A673 (cell line): ENCODE results near the gene CCL21. TPM values are rescaled to one million over a fixed set of nuclear protein-coding genes. Genes with fewer than 3 reads are reported as not detected.

Source experiments
- BruUV-seq: library from RNA; stranded (reverse); fragments of 400-500 nt; replicated peaks from 2 replicates; lab custom pipeline; 2021; lab: Mats Ljungman, UMichigan
- CTCF ChIA-PET: fragments of 300-600 bp; sonication (Branson Sonifier 250); formaldehyde crosslinking; loops from one replicate; lab custom pipeline; 2022; ENCODE audit warnings: antibody characterized with exemption; lab: Charles Lee
- POLR2A ChIA-PET: fragments of 300-600 bp; sonication (Branson Sonifier 250); formaldehyde crosslinking; loops from one replicate; lab custom pipeline; 2022; ENCODE audit warnings: antibody characterized with exemption; ENCODE audit not compliant: low non-redundant PET; lab: Charles Lee
- DNase-seq: peaks from one replicate; pipeline ENCODE4 v3.0.0-alpha.2; 2015; ENCODE audit warnings: low spot score
- H3K27ac ChIP-seq: fragments of 200-600 bp; sonication (generic); 2 replicates; pipeline ENCODE4 v1.5.1; 2016; ENCODE audit warnings: mixed run types, low read depth, mild to moderate bottlenecking, mixed read lengths, antibody characterized with exemption, low read length; ENCODE audit not compliant: poor library complexity, severe bottlenecking
- H3K27me3 ChIP-seq: fragments of 200-600 bp; sonication (generic); replicated peaks from 2 replicates; pipeline ENCODE4 v1.6.1; 2017; ENCODE audit warnings: mixed run types, low read depth, mild to moderate bottlenecking, mixed read lengths, antibody characterized with exemption, low read length; ENCODE audit not compliant: insufficient read depth, poor library complexity
- H3K36me3 ChIP-seq: fragments of 200-600 bp; sonication (generic); 2 replicates; pipeline ENCODE4 v1.6.1; 2016; ENCODE audit warnings: mixed run types, mild to moderate bottlenecking, mixed read lengths, antibody characterized with exemption, low read length; ENCODE audit not compliant: insufficient read depth, poor library complexity, severe bottlenecking
- H3K4me1 ChIP-seq: fragments of 200-600 bp; sonication (generic); 2 replicates; pipeline ENCODE4 v1.6.1; 2017; ENCODE audit warnings: mixed run types, mild to moderate bottlenecking, mixed read lengths, antibody characterized with exemption, low read length; ENCODE audit not compliant: insufficient read depth, poor library complexity, severe bottlenecking
- H3K4me3 ChIP-seq: fragments of 200-600 bp; sonication (generic); 2 replicates; pipeline ENCODE4 v1.5.1; 2016; ENCODE audit warnings: low read depth, mixed run types, mild to moderate bottlenecking, mixed read lengths, low read length; ENCODE audit not compliant: poor library complexity, severe bottlenecking
- H3K9me3 ChIP-seq: fragments of 200-600 bp; sonication (generic); 2 replicates; pipeline ENCODE4 v1.6.1; 2016; ENCODE audit warnings: mixed run types, low read depth, mild to moderate bottlenecking, mixed read lengths, antibody characterized with exemption, low read length; ENCODE audit not compliant: poor library complexity, severe bottlenecking
- CTCF ChIP-seq: fragments of 300-800, 200-600 bp; sonication (generic); conservative IDR thresholded peaks from 2 replicates; pipeline ENCODE4 v1.5.1; 2017; ENCODE audit warnings: low read depth, mild to moderate bottlenecking, antibody characterized with exemption, low read length, moderate library complexity, mixed read lengths
- EZH2 ChIP-seq: fragments of 200-600 bp; sonication (generic); IDR thresholded peaks from 2 replicates; pipeline ENCODE4 v1.6.1; 2017; ENCODE audit warnings: borderline replicate concordance, low read depth, mild to moderate bottlenecking, mixed read lengths, antibody characterized with exemption, low read length; ENCODE audit not compliant: poor library complexity, severe bottlenecking
- intact Hi-C: fragments of 100-400 bp; cut with micrococcal nuclease; formaldehyde crosslinking; loops from one replicate; pipeline ENCODE4 v1.10.0; 2022; ENCODE audit not compliant: unreplicated experiment
- total RNA-seq: library from RNA; stranded (reverse); gene quantifications from 2 replicates; pipeline ENCODE4 v1.2.3, GENCODE V29; 2021

CCL21 gene
- total RNA-seq, 1 experiment from 2014 or later: not detected

- no peak for TF ChIP-seq CTCF
- TF ChIP-seq EZH2: no peak
- H3K27me3 ChIP-seq: no peaks in the 10 kb centered on the region
- no peaks in the 10 kb centered on the region for H3K9me3 ChIP-seq
- H3K4me3 ChIP-seq: no peak overlapping the region
- no peak for DNase-seq
- intact Hi-C loops: no loop called here
- no peaks in the 10 kb centered on the region for H3K4me1 ChIP-seq
- ChIA-PET POLR2A (no interaction called here), CTCF (interaction anchor here (1.6 kb wide), 1 partner anchor 11 kb away, joined by 8 read pairs; no protein-coding TSS in a partner anchor)
- no TSS peak for BruUV-seq
- H3K27ac ChIP-seq: no peak overlapping the region
- no peaks in the 10 kb centered on the region for H3K36me3 ChIP-seq
Measured at GRCh38 chr9:34691936-34692315, 18.0 kb downstream of the CCL21 start.

GRCh38 chr9:34690983-34691935, 18.7 kb downstream of the CCL21 start, which contains the start of gene CCL19:
Gene CCL19 (minus strand): TSS chr9:34691276. CDS start chr9:34691139, 137 bp downstream.
- BruUV-seq: no TSS peak
- ChIA-PET CTCF (interaction anchor here (1.6 kb wide), 1 partner anchor 11 kb away, joined by 8 read pairs; no protein-coding TSS in a partner anchor), POLR2A (no interaction called here)
- intact Hi-C loops: no loop called here
- Histone ChIP-seq H3K4me1 (no peaks in the 10 kb centered on the region), H3K27ac (no peak within 1 kb of the TSS), H3K4me3 (no peak within 1 kb of the TSS), H3K27me3 (no peaks in the 10 kb centered on the region), H3K36me3 (no peaks in the 10 kb centered on the region), H3K9me3 (no peaks in the 10 kb centered on the region)
- TF ChIP-seq CTCF: no peak
- no peak for TF ChIP-seq EZH2
- no peak for DNase-seq

GRCh38 chr9:34689512-34689911, 20.4 kb downstream of the CCL21 start:
- no peak for TF ChIP-seq CTCF
- TF ChIP-seq EZH2: no peak
- DNase-seq: no peak
- Histone ChIP-seq H3K27me3 (no peaks in the 10 kb centered on the region), H3K4me1 (no peaks in the 10 kb centered on the region), H3K27ac (no peak overlapping the region), H3K4me3 (no peak overlapping the region), H3K36me3 (no peaks in the 10 kb centered on the region), H3K9me3 (no peaks in the 10 kb centered on the region)
- BruUV-seq: no TSS peak
- intact Hi-C loops: no loop called here
- ChIA-PET CTCF (no interaction called here), POLR2A (no interaction called here)
